HL-60 (cell line): ENCODE results near the gene KCNJ9.

Source experiments
- GABPA ChIP-seq: IDR thresholded peaks from 2 replicates; pipeline ENCODE4 v1.6.1; 2012; ENCODE audit warnings: low read depth
- POLR2AphosphoS5 ChIP-seq: IDR thresholded peaks from 2 replicates; pipeline ENCODE4 v1.6.1; 2012; ENCODE audit warnings: low read depth
- SPI1 ChIP-seq: IDR thresholded peaks from 2 replicates; pipeline ENCODE4 v1.6.1; 2012; ENCODE audit warnings: low read depth, mild to moderate bottlenecking, borderline replicate concordance
- TF ChIP-seq, protein P1 (sequence below): IDR thresholded peaks from one replicate; pipeline ENCODE4 v1.5.1; 2011; ENCODE audit warnings: low read length, control low read depth, inconsistent platforms; ENCODE audit not compliant: insufficient read depth
- TF ChIP-seq, protein P2 (sequence below): IDR thresholded peaks from 2 replicates; pipeline ENCODE4 v1.6.1; 2012; ENCODE audit warnings: low read depth; ENCODE audit not compliant: insufficient replicate concordance

DNA sequence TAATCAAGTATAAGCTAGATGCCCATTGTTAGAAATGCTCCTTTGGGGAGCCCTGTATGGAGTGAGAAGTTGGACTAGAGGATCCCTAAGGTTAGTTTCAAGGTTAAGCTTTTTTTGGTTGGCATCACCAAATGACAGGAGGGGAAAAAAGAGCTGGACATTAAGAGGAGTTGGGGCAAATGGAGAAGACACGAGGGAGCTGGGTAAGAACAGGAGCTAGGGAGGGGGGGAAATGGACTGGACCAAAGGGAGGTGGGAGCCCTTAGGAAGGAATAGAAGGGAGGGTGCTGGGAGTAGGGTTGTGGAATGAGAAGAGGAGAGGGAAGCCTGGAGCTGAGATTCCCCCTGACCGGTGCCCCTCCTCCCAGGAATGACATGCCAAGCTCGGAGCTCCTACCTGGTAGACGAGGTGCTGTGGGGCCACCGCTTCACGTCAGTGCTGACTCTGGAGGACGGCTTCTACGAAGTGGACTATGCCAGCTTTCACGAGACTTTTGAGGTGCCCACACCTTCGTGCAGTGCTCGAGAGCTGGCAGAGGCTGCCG, 5.9 kb downstream of the KCNJ9 start:
- TF ChIP-seq, protein P1, sequence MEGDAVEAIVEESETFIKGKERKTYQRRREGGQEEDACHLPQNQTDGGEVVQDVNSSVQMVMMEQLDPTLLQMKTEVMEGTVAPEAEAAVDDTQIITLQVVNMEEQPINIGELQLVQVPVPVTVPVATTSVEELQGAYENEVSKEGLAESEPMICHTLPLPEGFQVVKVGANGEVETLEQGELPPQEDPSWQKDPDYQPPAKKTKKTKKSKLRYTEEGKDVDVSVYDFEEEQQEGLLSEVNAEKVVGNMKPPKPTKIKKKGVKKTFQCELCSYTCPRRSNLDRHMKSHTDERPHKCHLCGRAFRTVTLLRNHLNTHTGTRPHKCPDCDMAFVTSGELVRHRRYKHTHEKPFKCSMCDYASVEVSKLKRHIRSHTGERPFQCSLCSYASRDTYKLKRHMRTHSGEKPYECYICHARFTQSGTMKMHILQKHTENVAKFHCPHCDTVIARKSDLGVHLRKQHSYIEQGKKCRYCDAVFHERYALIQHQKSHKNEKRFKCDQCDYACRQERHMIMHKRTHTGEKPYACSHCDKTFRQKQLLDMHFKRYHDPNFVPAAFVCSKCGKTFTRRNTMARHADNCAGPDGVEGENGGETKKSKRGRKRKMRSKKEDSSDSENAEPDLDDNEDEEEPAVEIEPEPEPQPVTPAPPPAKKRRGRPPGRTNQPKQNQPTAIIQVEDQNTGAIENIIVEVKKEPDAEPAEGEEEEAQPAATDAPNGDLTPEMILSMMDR: no peak
- TF ChIP-seq GABPA (no peak), POLR2AphosphoS5 (no peak), SPI1 (no peak)
- TF ChIP-seq, protein P2, sequence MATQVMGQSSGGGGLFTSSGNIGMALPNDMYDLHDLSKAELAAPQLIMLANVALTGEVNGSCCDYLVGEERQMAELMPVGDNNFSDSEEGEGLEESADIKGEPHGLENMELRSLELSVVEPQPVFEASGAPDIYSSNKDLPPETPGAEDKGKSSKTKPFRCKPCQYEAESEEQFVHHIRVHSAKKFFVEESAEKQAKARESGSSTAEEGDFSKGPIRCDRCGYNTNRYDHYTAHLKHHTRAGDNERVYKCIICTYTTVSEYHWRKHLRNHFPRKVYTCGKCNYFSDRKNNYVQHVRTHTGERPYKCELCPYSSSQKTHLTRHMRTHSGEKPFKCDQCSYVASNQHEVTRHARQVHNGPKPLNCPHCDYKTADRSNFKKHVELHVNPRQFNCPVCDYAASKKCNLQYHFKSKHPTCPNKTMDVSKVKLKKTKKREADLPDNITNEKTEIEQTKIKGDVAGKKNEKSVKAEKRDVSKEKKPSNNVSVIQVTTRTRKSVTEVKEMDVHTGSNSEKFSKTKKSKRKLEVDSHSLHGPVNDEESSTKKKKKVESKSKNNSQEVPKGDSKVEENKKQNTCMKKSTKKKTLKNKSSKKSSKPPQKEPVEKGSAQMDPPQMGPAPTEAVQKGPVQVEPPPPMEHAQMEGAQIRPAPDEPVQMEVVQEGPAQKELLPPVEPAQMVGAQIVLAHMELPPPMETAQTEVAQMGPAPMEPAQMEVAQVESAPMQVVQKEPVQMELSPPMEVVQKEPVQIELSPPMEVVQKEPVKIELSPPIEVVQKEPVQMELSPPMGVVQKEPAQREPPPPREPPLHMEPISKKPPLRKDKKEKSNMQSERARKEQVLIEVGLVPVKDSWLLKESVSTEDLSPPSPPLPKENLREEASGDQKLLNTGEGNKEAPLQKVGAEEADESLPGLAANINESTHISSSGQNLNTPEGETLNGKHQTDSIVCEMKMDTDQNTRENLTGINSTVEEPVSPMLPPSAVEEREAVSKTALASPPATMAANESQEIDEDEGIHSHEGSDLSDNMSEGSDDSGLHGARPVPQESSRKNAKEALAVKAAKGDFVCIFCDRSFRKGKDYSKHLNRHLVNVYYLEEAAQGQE: no peak
